PC-3 (cell line): Measurements from ENCODE around the gene PAK4.

Experiments
- EZH2 ChIP-seq: fragments of 300-600 bp; sonication (generic); IDR thresholded peaks from one replicate; pipeline ENCODE4 v1.6.1; 2017; ENCODE audit warnings: antibody characterized with exemption, mild to moderate bottlenecking, low read length; ENCODE audit not compliant: unreplicated experiment
- EZH2phosphoT487 ChIP-seq: fragments of 300-600 bp; sonication (generic); IDR thresholded peaks from 2 replicates; pipeline ENCODE4 v1.6.1; 2018; ENCODE audit warnings: mild to moderate bottlenecking, antibody characterized with exemption, low read length, borderline replicate concordance
- TF ChIP-seq, protein P1 (sequence below): fragments of 300-600 bp; sonication (generic); conservative IDR thresholded peaks from 2 replicates; pipeline ENCODE4 v1.5.1; 2017; ENCODE audit warnings: antibody characterized with exemption, low read depth, mild to moderate bottlenecking, low read length

DNA sequence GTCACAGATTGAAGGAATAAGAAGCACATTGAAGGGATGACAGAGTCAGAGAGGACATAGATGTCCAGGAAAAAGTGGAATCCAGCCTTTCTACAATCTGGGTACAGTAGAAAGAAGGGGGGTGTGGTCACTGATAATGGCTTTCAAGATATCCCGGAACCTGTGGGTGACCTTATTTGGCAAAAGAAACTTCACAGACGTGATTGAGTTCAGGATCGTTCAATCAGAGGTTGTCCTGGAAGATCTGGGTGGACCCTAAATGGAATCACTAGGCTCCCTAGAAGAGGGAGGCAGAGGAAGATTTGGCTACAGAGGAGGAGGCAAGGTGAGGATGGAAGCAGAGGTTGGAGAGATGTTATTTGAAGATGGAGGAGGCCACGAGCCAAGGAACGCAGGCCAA, 91.5 kb downstream of the PAK4 start:
- TF ChIP-seq, protein P1, sequence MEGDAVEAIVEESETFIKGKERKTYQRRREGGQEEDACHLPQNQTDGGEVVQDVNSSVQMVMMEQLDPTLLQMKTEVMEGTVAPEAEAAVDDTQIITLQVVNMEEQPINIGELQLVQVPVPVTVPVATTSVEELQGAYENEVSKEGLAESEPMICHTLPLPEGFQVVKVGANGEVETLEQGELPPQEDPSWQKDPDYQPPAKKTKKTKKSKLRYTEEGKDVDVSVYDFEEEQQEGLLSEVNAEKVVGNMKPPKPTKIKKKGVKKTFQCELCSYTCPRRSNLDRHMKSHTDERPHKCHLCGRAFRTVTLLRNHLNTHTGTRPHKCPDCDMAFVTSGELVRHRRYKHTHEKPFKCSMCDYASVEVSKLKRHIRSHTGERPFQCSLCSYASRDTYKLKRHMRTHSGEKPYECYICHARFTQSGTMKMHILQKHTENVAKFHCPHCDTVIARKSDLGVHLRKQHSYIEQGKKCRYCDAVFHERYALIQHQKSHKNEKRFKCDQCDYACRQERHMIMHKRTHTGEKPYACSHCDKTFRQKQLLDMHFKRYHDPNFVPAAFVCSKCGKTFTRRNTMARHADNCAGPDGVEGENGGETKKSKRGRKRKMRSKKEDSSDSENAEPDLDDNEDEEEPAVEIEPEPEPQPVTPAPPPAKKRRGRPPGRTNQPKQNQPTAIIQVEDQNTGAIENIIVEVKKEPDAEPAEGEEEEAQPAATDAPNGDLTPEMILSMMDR: no peak
- TF ChIP-seq EZH2: no peak
- no peak for TF ChIP-seq EZH2phosphoT487
